NCI-H2196 treated with DMSO at 0.1 percent for 48 hours (cell line): ENCODE data around the gene EVI2B.
"Not testable (repeated sequence)": the region's sequence is repeated elsewhere in the genome, so short reads cannot be mapped to it uniquely, and the experiment has no call there.

ENCODE experiments used
- DNase-seq: peaks from one replicate; lab custom pipeline; 2025; ENCODE audit not compliant: unreplicated experiment; lab: John Stamatoyannopoulos, UW

Gene EVI2B

GRCh38 chr17:31311526-31311925, 2.3 kb downstream of the EVI2B start:
- no peak for DNase-seq

- DNase-seq: no peak
Observed at GRCh38 chr17:31310886-31311285, 3.0 kb downstream of the EVI2B start.

GRCh38 chr17:31310260-31310659, 3.6 kb downstream of the EVI2B start:
- DNase-seq: no peak

DNA sequence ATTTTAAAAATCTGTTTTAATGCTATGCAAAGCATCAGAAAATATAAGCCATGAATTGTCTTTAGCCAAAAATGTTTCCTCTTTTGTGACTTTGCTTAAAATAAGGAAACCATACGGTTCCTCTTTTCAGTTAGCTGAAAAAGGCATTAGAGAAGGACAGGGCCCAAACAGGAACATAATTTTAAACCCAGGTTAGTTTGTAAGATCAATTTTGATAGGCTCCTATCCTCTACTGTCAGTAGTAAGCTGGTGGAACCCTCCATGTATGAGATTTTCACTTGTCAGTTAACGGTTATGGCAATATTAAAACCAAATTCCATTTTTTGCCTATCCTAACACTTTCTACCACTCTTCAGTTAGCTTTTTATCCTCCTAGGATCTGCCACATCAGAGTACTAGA, 4.3 kb downstream of the EVI2B start:
- no peak for DNase-seq

DNA sequence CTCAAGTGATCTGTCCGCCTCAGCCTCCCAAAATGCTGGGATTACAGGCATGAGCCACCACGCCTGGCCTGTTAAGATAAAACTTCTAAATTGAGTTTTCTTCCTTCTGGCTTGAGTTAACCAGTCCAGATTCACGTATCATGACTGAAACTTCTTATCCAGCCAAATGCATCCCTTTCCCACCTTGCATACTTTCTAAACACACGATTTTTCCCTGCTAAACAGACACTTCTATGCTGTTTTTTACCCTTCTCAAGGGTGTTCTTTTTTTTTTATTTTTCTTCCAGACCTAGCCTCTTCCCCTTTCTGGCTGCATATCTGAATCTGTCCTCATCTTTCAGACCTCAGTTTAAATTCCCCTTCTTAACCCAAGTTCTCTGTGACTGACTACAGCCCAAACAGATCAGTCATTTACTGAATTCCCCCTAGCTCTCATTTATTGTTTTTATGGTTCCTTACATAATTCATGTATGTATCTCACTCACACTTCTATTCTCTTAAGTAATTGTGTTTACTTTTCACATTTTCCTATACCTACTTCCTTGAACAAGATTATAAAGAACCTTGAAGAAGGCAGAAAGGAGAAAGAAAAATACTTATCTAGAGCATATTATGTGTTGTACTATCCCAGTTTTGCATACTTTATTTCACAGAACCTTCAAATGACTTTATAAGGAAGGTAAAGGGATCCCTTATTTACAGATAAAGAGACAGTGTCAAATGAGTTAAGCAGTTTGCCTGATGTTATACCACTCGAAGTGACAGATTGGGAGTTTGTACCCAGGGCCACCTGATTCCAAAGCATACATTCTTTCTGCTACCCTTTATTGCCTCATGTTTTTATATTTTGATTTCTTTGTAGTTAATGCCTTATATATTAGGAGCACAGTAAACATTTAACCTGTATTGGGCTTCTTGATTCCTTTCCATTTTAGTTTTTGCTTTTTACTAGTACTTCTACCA, 5.2 kb downstream of the EVI2B start:
- DNase-seq: no peak

DNA sequence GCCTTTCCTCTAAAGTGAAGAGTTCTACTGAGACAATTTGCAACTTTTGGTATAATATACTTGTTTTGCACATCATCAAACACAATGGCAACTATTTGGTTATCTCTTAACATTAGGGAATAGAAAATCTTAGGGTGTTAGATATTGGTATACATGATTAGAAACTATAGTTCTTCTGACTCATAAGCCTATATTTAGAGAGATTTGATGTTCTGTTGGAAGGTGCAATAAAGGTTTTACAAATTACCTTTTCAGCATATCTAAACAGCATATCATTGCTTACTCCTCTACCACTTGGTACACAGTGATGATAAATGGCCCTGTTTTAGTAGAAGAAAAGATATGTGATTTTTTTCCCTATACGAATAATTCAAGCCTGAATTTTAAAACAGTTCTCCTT, 6.2 kb downstream of the EVI2B start:
- DNase-seq: no peak

- no peak for DNase-seq
Observed at GRCh38 chr17:31299624-31300023, 14.2 kb downstream of the EVI2B start.

- no peak for DNase-seq
Observed at GRCh38 chr17:31297090-31297489, 16.8 kb downstream of the EVI2B start, which contains the start of gene OMG. Gene OMG, minus strand, starts transcription at chr17:31297239. Its CDS starts 908 bp downstream, at chr17:31296331.

DNA sequence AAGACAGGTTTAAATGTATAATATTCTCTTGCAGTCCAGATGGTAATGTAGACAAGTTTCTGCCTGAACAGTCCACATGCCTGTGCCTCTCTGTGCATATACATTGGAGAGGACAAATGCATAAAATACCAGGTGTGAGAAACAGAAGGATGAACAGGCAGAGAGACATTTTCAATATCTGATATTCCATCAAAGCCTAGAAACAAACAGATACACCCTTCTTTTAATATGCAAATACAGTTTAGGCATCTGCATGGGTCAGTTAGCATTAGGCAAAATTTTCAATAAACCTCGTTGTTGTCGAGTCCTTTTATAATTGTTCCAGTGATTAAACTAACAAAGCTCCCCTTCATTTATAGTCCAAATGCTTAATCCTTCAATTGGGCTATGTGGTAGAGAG, 17.7 kb downstream of the EVI2B start:
- no peak for DNase-seq

- DNase-seq: no peak
Observed at GRCh38 chr17:31295489-31295871, 18.4 kb downstream of the EVI2B start.

DNA sequence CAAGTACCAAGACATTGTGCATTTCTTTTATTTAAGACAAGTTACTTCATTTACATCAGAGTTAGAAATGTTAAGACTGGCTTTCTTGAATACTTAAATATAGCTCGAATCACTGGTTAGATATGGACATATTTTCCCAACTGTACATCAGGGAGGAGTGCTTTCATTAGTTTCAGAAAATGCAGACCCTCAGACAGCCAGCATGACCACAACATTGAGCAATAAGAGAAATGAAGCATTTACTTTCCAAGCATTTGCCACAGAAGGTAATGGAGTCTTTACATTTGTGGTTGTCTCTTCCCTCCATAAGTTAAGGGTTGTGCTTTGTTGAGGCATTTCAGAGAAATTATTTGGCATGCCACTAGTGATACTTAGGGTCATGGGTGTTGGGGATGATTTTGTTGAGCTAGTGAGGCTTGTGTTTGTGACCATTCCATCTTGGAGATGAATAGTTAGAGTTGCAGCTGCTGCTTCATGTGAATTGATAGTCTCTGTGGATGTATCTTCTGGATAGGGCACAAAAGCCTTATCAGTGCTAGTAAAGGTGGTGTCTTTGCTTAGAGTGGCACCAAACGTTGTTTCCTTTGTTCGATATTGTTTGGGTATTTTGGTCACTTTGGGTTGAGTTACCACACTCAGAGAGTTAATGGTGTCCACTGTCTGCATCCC, 18.9 kb downstream of the EVI2B start:
- no peak for DNase-seq

- DNase-seq: no peak
Observed at GRCh38 chr17:31294231-31294630, 19.6 kb downstream of the EVI2B start.

DNA sequence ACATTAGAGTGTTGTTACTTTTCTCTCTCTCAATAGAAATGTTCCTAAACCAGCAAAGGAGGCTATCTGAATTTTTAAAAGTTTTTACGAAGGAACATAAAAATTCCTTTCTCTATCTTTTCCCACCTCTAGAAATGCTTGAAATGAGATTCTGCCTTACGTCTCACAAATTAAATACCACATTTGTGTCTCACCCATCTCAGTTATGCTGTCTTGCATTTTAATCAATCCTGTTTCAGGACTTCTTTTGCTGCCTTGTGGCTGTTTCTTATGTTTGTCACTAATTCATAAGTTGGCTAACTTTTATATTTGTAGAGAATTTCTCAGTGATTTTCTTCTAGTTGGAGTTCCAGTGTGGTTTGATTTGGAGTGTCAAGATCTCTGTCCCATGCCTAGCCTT, 20.3 kb downstream of the EVI2B start:
- DNase-seq: no peak

DNA sequence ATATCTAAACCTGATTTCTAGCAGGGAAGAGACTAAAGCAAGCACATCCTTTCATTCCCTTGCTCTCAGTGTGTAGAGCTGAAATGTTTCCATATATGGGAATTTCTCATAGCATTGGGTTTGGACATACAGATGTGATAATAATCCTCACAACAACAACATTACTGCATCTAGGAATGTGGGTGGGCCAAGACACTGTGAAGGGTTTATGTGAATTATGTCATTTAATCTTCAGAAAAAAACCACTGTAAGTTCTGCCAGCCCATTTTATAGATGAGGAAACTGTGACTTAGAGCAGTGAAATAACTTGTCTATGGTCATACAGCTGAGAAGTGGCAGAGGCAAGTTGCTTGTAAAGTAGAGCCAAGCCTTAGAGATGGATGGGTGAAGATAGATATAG, 22.0 kb downstream of the EVI2B start:
- DNase-seq: no peak

DNA sequence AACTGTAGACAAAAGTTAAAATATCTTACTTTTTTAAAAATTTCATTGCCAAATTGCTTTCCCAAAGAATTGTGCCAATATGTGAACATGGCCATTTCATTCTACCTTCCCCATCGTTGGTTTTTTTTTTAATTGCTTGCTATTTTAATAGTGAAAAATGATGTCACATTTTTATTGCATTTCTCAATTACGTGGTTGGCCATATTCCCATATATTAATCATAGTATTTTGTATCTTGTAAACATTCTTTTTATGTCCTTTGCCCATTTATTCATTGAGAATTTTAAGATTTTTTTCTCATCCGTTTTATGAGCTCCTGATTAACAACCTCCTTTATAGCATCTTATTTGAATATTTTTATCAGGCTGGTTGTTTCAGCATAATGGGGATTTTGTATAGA, 24.1 kb downstream of the EVI2B start:
- DNase-seq: no peak

DNA sequence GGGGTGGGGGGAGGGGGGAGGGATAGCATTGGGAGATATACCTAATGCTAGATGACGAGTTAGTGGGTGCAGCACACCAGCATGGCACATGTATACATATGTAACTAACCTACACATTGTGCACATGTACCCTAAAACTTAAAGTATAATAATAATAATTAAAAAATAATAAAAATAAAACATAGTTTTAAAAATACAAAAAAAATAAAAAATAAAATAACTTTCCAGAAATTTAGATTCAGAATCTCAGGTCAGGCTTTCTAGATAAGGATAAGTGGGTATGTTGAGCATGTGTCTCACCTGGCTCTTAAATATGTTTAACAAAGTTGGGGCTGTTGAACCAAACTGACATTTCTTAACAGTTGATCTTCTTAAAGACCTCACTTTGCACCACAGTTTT, 25.9 kb downstream of the EVI2B start:
- DNase-seq: not testable (repeated sequence)

- DNase-seq: no peak
Observed at GRCh38 chr17:31286587-31286986, 27.3 kb downstream of the EVI2B start.

DNA sequence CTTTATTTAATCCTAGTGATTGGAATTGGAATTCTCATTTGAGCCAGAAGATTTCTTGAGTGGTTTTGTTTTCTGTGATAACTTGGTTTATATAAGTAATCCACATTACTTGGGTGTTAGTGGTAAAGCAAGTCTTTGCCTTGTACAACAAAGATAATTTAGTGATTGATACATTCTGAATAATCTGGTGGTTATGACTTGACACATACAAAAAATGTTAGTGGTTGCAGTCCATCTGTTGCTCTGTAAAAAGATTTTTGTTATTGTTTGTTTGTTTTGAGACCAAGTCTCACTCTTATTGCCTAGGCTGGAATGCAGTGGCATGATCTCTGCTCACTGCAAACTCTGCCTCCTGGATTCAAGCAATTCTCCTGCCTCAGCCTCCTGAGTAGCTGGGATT, 30.0 kb downstream of the EVI2B start:
- DNase-seq: no peak

- no peak for DNase-seq
Observed at GRCh38 chr17:31281061-31281460, 32.8 kb downstream of the EVI2B start.

DNA sequence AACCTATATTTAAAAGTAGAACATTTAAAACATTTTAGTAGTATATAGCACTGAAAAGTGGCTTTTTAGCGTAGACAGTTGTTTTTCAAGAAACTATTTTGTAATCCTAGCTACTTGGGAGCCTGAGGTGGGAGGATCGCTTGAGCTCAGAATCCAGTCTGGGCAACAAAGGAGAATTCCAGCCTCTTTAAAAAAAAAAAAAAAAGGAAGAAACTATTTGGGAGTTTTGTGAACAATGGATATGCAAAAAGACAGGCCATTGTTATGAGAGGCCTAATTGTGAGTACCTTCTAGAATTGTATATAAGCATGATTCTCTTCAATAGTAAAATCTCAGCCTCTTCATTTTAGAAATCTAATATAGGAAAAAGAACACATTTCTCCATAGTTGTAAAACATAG, 34.5 kb downstream of the EVI2B start:
- DNase-seq: no peak

DNA sequence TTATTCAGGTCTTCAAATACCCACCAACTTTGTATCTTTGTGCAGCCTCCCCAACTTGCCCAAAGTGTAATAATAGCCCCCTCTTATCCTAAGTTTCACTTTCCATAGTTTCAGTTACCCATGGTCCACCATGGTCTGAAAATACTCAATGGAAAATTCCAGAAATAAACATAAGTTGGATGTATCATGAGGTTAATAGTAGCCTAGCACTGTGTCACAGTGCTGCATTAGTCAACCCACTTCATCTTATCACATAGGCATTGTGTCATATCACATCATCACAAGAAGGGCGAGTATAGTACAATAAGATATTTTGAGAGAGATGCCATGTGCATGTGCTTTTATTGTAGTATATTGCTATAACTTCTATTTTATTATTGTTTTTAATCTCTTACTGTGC, 38.7 kb downstream of the EVI2B start:
- DNase-seq: no peak

DNA sequence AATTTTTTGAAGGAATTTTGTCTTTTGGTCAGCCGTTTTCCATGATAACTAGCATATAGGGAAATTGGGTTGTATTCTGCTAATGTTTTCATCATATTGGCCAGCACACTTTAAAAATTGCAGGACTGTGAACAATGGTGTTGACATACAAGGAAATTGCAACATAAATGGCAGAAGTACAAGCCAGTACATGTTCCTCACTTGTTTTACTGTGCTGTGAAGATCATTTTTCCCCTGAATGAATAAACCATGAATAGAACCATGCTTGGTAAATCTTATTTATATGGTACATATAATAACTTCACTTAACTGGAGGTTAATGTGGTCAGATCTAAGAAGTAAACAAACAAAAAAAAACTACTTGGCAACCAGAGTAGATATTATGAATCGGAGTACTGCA, 39.6 kb downstream of the EVI2B start:
- no peak for DNase-seq
